SK-N-MC (cell line): ENCODE measurements around the gene THAP10.

Source experiments
- DNase-seq: peaks from one replicate; pipeline ENCODE4 v3.0.0-alpha.2; 2011; ENCODE audit warnings: low read depth, low spot score
- H3K27ac ChIP-seq: fragments of 200-600 bp; sonication (generic); 2 replicates; pipeline ENCODE4 v1.5.1; 2016; ENCODE audit warnings: mixed run types
- H3K36me3 ChIP-seq: fragments of 200-600 bp; sonication (generic); 2 replicates; pipeline ENCODE4 v1.6.1; 2017; ENCODE audit warnings: antibody characterized with exemption, low read length, mixed read lengths; ENCODE audit not compliant: insufficient read depth
- H3K4me3 ChIP-seq: fragments of 200-600 bp; sonication (generic); 2 replicates; pipeline ENCODE4 v1.5.1; 2016
- H3K9ac ChIP-seq: fragments of 200-600 bp; sonication (generic); 2 replicates; pipeline ENCODE4 v1.8.0; 2017; ENCODE audit warnings: mixed run types, mixed read lengths; ENCODE audit not compliant: insufficient read length
- H3K9me3 ChIP-seq: fragments of 200-600 bp; sonication (generic); 2 replicates; pipeline ENCODE4 v1.6.1; 2017; ENCODE audit warnings: low read depth, mild to moderate bottlenecking, antibody characterized with exemption, low read length, moderate library complexity, mixed read lengths
- EZH2 ChIP-seq: fragments of 200-600 bp; sonication (generic); IDR thresholded peaks from one replicate; pipeline ENCODE4 v1.6.1; 2017; ENCODE audit warnings: antibody characterized with exemption
- FOXP2 ChIP-seq: optimal IDR thresholded peaks from 2 replicates; pipeline ENCODE3; 2011; ENCODE audit warnings: mild to moderate bottlenecking, moderate library complexity; ENCODE audit not compliant: insufficient read depth; ENCODE audit errors: extremely low read length, control extremely low read depth
- POLR2AphosphoS5 ChIP-seq: IDR thresholded peaks from 2 replicates; pipeline ENCODE4 v1.6.1; 2012; ENCODE audit warnings: mild to moderate bottlenecking, low read depth, low read length, borderline replicate concordance

The THAP10 gene

GRCh38 chr15:70902107-70902506, 9.9 kb upstream of the THAP10 start:
- Histone ChIP-seq H3K27ac (no peak overlapping the region), H3K4me3 (no peak overlapping the region), H3K9me3 (no peaks in the 10 kb centered on the region), H3K36me3 (no peaks in the 10 kb centered on the region), H3K9ac (no peak overlapping the region)
- TF ChIP-seq EZH2 (no peak), POLR2AphosphoS5 (no peak), FOXP2 (no peak)
- no peak for DNase-seq

GRCh38 chr15:70892912-70893560, 803 bp upstream of the THAP10 start:
- Histone ChIP-seq H3K36me3 (no peaks in the 10 kb centered on the region), H3K9me3 (no peaks in the 10 kb centered on the region), H3K9ac (no peak overlapping the region), H3K27ac (no peak overlapping the region), H3K4me3 (peak overlapping the region; percentile 76)
- no peak for DNase-seq
- TF ChIP-seq EZH2 = no peak
- no peak for TF ChIP-seq POLR2AphosphoS5

GRCh38 chr15:70882361-70882760, 9.9 kb downstream of the THAP10 start:
- no peak for TF ChIP-seq EZH2
- TF ChIP-seq FOXP2 = no peak
- TF ChIP-seq POLR2AphosphoS5 = no peak
- no peak overlapping the region for H3K27ac ChIP-seq
- DNase-seq = no peak
- H3K36me3 ChIP-seq = no peaks in the 10 kb centered on the region
- no peak overlapping the region for H3K4me3 ChIP-seq
- no peaks in the 10 kb centered on the region for H3K9me3 ChIP-seq
- H3K9ac ChIP-seq = no peak overlapping the region

GRCh38 chr15:70880781-70881180, 11.5 kb downstream of the THAP10 start:
- H3K27ac ChIP-seq = no peak overlapping the region
- DNase-seq = no peak
- H3K9ac ChIP-seq = no peak overlapping the region
- no peak overlapping the region for H3K4me3 ChIP-seq
- no peaks in the 10 kb centered on the region for H3K9me3 ChIP-seq
- TF ChIP-seq POLR2AphosphoS5 (no peak), FOXP2 (no peak), EZH2 (no peak)
- no peaks in the 10 kb centered on the region for H3K36me3 ChIP-seq

GRCh38 chr15:70879401-70879800, 12.8 kb downstream of the THAP10 start:
- no peaks in the 10 kb centered on the region for H3K9me3 ChIP-seq
- no peak for TF ChIP-seq POLR2AphosphoS5
- no peak for TF ChIP-seq EZH2
- TF ChIP-seq FOXP2 = no peak
- H3K4me3 ChIP-seq = no peak overlapping the region
- DNase-seq = no peak
- no peak overlapping the region for H3K27ac ChIP-seq
- H3K9ac ChIP-seq = no peak overlapping the region
- H3K36me3 ChIP-seq = no peaks in the 10 kb centered on the region

- H3K27ac ChIP-seq = no peak overlapping the region
- no peaks in the 10 kb centered on the region for H3K36me3 ChIP-seq
- no peak for DNase-seq
- H3K4me3 ChIP-seq = no peak overlapping the region
- no peaks in the 10 kb centered on the region for H3K9me3 ChIP-seq
- no peak overlapping the region for H3K9ac ChIP-seq
- TF ChIP-seq EZH2 (no peak), FOXP2 (no peak), POLR2AphosphoS5 (no peak)
Measured at GRCh38 chr15:70876683-70877082, 15.6 kb downstream of the THAP10 start.

GRCh38 chr15:70876011-70876410, 16.2 kb downstream of the THAP10 start:
- no peaks in the 10 kb centered on the region for H3K9me3 ChIP-seq
- no peak overlapping the region for H3K9ac ChIP-seq
- no peak for DNase-seq
- no peak overlapping the region for H3K4me3 ChIP-seq
- H3K36me3 ChIP-seq = no peaks in the 10 kb centered on the region
- no peak overlapping the region for H3K27ac ChIP-seq
- no peak for TF ChIP-seq FOXP2
- TF ChIP-seq EZH2 = no peak
- TF ChIP-seq POLR2AphosphoS5 = no peak

- TF ChIP-seq FOXP2 (no peak), EZH2 (no peak), POLR2AphosphoS5 (no peak)
- Histone ChIP-seq H3K4me3 (no peak overlapping the region), H3K9me3 (no peaks in the 10 kb centered on the region), H3K36me3 (no peaks in the 10 kb centered on the region), H3K9ac (no peak overlapping the region), H3K27ac (no peak overlapping the region)
- DNase-seq = no peak
Measured at GRCh38 chr15:70875001-70875782, 17.0 kb downstream of the THAP10 start.
